Activated CD8-positive, alpha-beta T cell treated with anti-CD3 and anti-CD28 coated beads, Interleukin-2, amount 10 ng/mL, durations not matched to agents 7 days and 5 days (primary cell): Measurements from ENCODE around the gene CACNA1B. TPM values are rescaled to one million over a fixed set of nuclear protein-coding genes. Genes with fewer than 3 reads are reported as not detected.

Source experiments
- ATAC-seq: fragments of 150-1000 bp; cut with Tn5 transposase; one replicate; pipeline ENCODE4 v1.10.0; 2021; ENCODE audit warnings: moderate library complexity
- CTCF ChIA-PET: fragments of 350-600 bp; sonication (Branson Sonifier 250); formaldehyde crosslinking; loops from one replicate; lab custom pipeline; 2021; ENCODE audit warnings: antibody characterized with exemption; lab: Charles Lee
- POLR2A ChIA-PET: fragments of 350-600 bp; sonication (Branson Sonifier 250); formaldehyde crosslinking; loops from one replicate; lab custom pipeline; 2021; ENCODE audit warnings: antibody characterized with exemption; lab: Charles Lee
- DNase-seq: peaks from one replicate; pipeline ENCODE4 v3.0.0-alpha.2; 2020
- H3K27ac Mint-ChIP-seq: one replicate; pipeline ENCODE4 v1.8.0; 2021; ENCODE audit warnings: mild to moderate bottlenecking, mixed read lengths
- H3K27me3 Mint-ChIP-seq: one replicate; pipeline ENCODE4 v1.8.0; 2021; ENCODE audit warnings: low read depth, mixed read lengths
- H3K36me3 Mint-ChIP-seq: one replicate; pipeline ENCODE4 v1.8.0; 2021; ENCODE audit warnings: low read depth, mixed read lengths
- H3K4me1 Mint-ChIP-seq: one replicate; pipeline ENCODE4 v1.8.0; 2021; ENCODE audit warnings: low read depth, mixed read lengths
- H3K4me3 Mint-ChIP-seq: one replicate; pipeline ENCODE4 v1.8.0; 2021; ENCODE audit warnings: mild to moderate bottlenecking, mixed read lengths
- H3K9me3 Mint-ChIP-seq: one replicate; pipeline ENCODE4 v1.8.0; 2022; ENCODE audit warnings: mixed read lengths; ENCODE audit not compliant: insufficient read depth
- total RNA-seq, 2 experiments: library from RNA; stranded (reverse); gene quantifications; one replicate each; pipeline ENCODE4 v1.2.3, GENCODE V29; 2021

The CACNA1B gene
- total RNA-seq, 2 experiments from 2014 or later, result not detected

- no peak for ATAC-seq
- Mint-ChIP-seq H3K9me3 (no peaks in the 10 kb centered on the region), H3K27me3 (peaks cover 21% of the 10 kb centered on the region), H3K4me3 (no peak overlapping the region), H3K4me1 (peaks cover 7% of the 10 kb centered on the region), H3K27ac (no peak overlapping the region), H3K36me3 (no peaks in the 10 kb centered on the region)
- DNase-seq, result no peak
- POLR2A ChIA-PET, result no interaction called here
- CTCF ChIA-PET, result no interaction called here
Measured at GRCh38 chr9:137988701-137989100, 111.1 kb downstream of the CACNA1B start.

GRCh38 chr9:137989156-137989555 lies 111.6 kb downstream of the CACNA1B start:
- Mint-ChIP-seq H3K9me3 (no peaks in the 10 kb centered on the region), H3K27me3 (peaks cover 24% of the 10 kb centered on the region), H3K4me3 (no peak overlapping the region), H3K4me1 (peaks cover 7% of the 10 kb centered on the region), H3K36me3 (no peaks in the 10 kb centered on the region), H3K27ac (peak overlapping the region; percentile 44)
- POLR2A ChIA-PET, result no interaction called here
- DNase-seq, result no peak
- CTCF ChIA-PET, result interaction anchor here (1.0 kb wide), 1 partner anchor 316 kb away, joined by 3 read pairs; no protein-coding TSS in a partner anchor
- no peak for ATAC-seq

GRCh38 chr9:137989999-137990715 lies 112.6 kb downstream of the CACNA1B start:
- CTCF ChIA-PET, result interaction anchor here (1.0 kb wide), 2 partner anchors 317 kb away, joined by 3 to 5 read pairs; no protein-coding TSS in a partner anchor

GRCh38 chr9:138003485-138004190 lies 126.1 kb downstream of the CACNA1B start:
- ATAC-seq (no peak), DNase-seq (no peak)
- H3K4me1 Mint-ChIP-seq, result no peaks in the 10 kb centered on the region
- peaks cover 6% of the 10 kb centered on the region for H3K27me3 Mint-ChIP-seq
- H3K36me3 Mint-ChIP-seq, result no peaks in the 10 kb centered on the region
- ChIA-PET CTCF (no interaction called here), POLR2A (no interaction called here)
- H3K9me3 Mint-ChIP-seq, result no peaks in the 10 kb centered on the region
- no peak overlapping the region for H3K27ac Mint-ChIP-seq
- no peak overlapping the region for H3K4me3 Mint-ChIP-seq

More at GRCh38 chr9:137989999-137990715, 112.6 kb downstream of the CACNA1B start:
- ATAC-seq (no peak), DNase-seq (no peak)
- no peak overlapping the region for H3K4me3 Mint-ChIP-seq
- POLR2A ChIA-PET, result no interaction called here
- peaks cover 7% of the 10 kb centered on the region for H3K4me1 Mint-ChIP-seq
- no peaks in the 10 kb centered on the region for H3K36me3 Mint-ChIP-seq
- no peaks in the 10 kb centered on the region for H3K9me3 Mint-ChIP-seq
- peaks cover 25% of the 10 kb centered on the region for H3K27me3 Mint-ChIP-seq
- H3K27ac Mint-ChIP-seq, result no peak overlapping the region

GRCh38 chr9:138006576-138007233 lies 129.1 kb downstream of the CACNA1B start:
- Mint-ChIP-seq H3K36me3 (no peaks in the 10 kb centered on the region), H3K27ac (no peak overlapping the region), H3K4me3 (no peak overlapping the region), H3K27me3 (peaks cover 2% of the 10 kb centered on the region), H3K9me3 (no peaks in the 10 kb centered on the region), H3K4me1 (no peaks in the 10 kb centered on the region)
- ChIA-PET POLR2A (no interaction called here), CTCF (no interaction called here)
- ATAC-seq (no peak), DNase-seq (peak; percentile 16)

GRCh38 chr9:138007566-138007917 lies 130.0 kb downstream of the CACNA1B start:
- no peak for ATAC-seq
- peak; percentile 14 for DNase-seq
- H3K27ac Mint-ChIP-seq, result no peak overlapping the region
- ChIA-PET POLR2A (no interaction called here), CTCF (no interaction called here)
- no peaks in the 10 kb centered on the region for H3K27me3 Mint-ChIP-seq
- H3K9me3 Mint-ChIP-seq, result no peaks in the 10 kb centered on the region
- H3K4me3 Mint-ChIP-seq, result no peak overlapping the region
- H3K36me3 Mint-ChIP-seq, result no peaks in the 10 kb centered on the region
- no peaks in the 10 kb centered on the region for H3K4me1 Mint-ChIP-seq

GRCh38 chr9:138007918-138008841 lies 130.6 kb downstream of the CACNA1B start:
- CTCF ChIA-PET, result no interaction called here
- H3K4me1 Mint-ChIP-seq, result no peaks in the 10 kb centered on the region
- no peaks in the 10 kb centered on the region for H3K9me3 Mint-ChIP-seq
- H3K4me3 Mint-ChIP-seq, result no peak overlapping the region
- POLR2A ChIA-PET, result no interaction called here
- no peaks in the 10 kb centered on the region for H3K36me3 Mint-ChIP-seq
- H3K27me3 Mint-ChIP-seq, result no peaks in the 10 kb centered on the region
- DNase-seq (peak; percentile 15), ATAC-seq (no peak)
- H3K27ac Mint-ChIP-seq, result no peak overlapping the region

- Mint-ChIP-seq H3K9me3 (no peaks in the 10 kb centered on the region), H3K27ac (no peak overlapping the region), H3K4me1 (no peaks in the 10 kb centered on the region), H3K36me3 (no peaks in the 10 kb centered on the region), H3K4me3 (no peak overlapping the region), H3K27me3 (no peaks in the 10 kb centered on the region)
- no peak for ATAC-seq
- POLR2A ChIA-PET, result no interaction called here
- CTCF ChIA-PET, result no interaction called here
- no peak for DNase-seq
Measured at GRCh38 chr9:138009016-138009802, 131.6 kb downstream of the CACNA1B start.

- H3K4me1 Mint-ChIP-seq, result no peaks in the 10 kb centered on the region
- ATAC-seq (no peak), DNase-seq (no peak)
- no peak overlapping the region for H3K4me3 Mint-ChIP-seq
- ChIA-PET POLR2A (no interaction called here), CTCF (no interaction called here)
- H3K27me3 Mint-ChIP-seq, result no peaks in the 10 kb centered on the region
- H3K9me3 Mint-ChIP-seq, result no peaks in the 10 kb centered on the region
- H3K27ac Mint-ChIP-seq, result no peak overlapping the region
- no peaks in the 10 kb centered on the region for H3K36me3 Mint-ChIP-seq
Measured at GRCh38 chr9:138009803-138010690, 132.5 kb downstream of the CACNA1B start.

- Mint-ChIP-seq H3K9me3 (no peaks in the 10 kb centered on the region), H3K27me3 (no peaks in the 10 kb centered on the region), H3K4me1 (no peaks in the 10 kb centered on the region), H3K27ac (no peak overlapping the region), H3K4me3 (no peak overlapping the region), H3K36me3 (no peaks in the 10 kb centered on the region)
- DNase-seq (no peak), ATAC-seq (no peak)
- CTCF ChIA-PET, result no interaction called here
- POLR2A ChIA-PET, result no interaction called here
Measured at GRCh38 chr9:138010861-138011260, 133.3 kb downstream of the CACNA1B start.
